Anterior cingulate cortex (tissue), 58 donors: ENCODE data around the gene CPA1.

Experiments used
- DNase-seq, 58 donors: peaks; one replicate each; lab custom pipeline; 2025; lab: John Stamatoyannopoulos, UW

Gene CPA1

DNA sequence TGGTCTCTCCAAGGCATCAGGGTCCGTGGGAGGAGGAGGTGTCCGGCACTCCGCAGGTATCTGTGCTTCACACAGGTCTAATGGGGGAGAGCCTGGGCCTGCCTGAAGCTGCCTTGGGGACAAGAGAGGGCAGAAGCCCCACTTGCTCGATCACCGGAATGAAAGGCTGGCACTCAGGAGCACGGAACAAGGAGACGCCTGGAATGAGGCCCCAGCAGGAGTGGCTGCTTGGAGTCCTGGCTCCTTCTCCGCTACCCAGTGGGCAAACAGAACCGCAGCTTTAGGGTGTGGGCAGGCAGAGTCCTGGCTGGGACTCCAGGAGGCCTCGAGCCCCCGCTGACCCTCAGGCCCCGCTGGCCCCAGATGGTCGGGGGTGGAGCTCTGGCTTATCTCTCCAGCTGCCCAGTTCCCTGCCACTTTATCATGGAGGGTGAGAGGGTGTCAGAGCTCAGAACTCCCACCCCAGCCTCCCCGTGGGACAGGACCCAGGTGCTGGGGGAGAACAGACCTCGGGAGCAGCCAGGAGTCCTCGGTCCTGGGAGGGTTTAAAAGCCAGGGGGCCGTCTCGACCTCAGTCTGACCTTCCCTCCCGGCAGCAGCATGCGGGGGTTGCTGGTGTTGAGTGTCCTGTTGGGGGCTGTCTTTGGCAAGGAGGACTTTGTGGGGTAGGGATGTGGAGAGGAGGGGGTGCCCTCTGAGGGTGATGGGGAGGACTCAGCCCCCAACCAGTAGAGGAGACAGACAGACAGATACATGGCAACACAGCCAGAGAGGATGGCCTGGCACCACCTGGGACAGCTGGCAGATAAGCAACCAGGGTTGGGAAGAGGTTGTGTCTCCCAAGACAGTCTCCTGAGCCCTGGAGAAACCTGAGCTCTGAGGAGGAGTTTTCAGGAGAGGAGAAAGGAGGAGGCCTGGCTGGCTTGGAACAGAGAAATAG lies at the start of gene CPA1:
Gene CPA1, plus strand, starts transcription at position 574 of the 940 bp plus-strand sequence. Its CDS starts 27 bp downstream, at position 601.
- DNase-seq: no peak

DNA sequence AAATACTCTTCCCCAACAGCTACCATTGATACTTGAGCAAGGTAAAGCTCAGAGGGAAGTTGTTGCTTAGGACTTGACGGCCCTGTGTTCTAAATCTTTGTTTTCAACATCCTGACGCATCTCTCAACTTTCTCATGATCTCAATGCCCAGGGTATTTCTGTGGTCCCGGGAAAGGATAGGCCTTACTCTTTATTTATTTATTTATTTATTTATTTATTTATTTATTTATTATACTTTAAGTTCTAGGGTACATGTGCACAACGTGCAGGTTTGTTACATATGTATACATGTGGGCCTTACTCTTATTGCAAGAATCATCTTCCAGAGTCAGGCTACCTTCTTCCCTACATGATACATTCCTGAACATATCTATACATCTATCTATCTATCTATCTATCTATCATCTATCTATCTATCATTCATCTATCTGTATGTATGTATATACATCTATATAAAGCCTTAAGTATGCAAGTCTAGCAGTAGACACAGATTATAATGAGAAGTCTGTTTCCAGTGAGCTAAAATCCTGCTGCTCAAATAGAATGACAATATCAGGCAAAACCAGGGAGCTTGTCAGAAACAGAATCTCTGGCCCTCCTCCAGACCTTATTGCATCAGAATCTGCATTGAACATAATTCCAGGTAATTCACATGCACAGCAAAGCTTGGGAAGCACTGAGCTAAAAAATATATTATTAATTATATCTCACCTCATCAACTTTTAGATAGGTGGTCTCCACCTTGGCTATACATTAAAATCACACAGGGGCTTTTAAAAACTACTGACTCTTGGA lies 47.8 kb upstream of the CPA1 start:
- DNase-seq: no peak

DNA sequence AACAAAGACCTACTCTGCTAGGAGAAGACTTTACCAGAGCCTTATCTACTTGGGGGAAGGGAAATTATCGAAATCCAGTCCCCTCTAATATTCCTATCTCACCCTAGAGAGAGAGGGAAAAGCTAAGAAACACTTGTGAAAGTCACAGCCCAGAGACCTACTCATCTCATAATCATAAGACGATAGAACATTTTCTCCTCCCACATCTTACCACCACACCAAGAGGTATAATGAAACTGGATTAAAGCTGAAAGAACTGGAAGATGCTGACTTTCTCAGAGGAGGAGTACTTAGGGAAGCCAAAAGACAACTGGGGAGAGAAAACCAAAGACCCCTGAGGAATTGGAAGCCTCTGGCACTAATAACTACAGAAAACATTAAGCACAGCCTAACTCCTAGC lies 46.5 kb upstream of the CPA1 start:
- DNase-seq: no peak

DNA sequence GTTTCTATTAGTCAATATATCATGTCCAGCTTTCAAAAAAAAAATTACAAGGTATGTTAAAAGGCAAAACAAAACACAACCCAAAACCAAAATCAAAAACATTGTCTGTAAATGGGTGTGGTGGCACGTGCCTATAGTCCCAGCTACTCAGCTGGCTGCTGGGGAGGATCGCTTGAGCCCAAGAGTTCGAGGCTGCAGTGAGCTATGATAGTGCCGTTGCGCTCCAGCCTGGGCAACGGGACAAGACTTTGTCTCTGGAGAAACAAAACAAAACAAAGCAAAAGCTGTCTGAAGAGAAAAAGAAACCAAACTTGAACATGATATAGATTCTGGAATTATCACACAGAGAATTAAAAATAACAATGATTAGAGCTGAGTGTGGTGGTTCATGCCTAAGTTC lies 46.0 kb upstream of the CPA1 start:
- no peak for DNase-seq

DNA sequence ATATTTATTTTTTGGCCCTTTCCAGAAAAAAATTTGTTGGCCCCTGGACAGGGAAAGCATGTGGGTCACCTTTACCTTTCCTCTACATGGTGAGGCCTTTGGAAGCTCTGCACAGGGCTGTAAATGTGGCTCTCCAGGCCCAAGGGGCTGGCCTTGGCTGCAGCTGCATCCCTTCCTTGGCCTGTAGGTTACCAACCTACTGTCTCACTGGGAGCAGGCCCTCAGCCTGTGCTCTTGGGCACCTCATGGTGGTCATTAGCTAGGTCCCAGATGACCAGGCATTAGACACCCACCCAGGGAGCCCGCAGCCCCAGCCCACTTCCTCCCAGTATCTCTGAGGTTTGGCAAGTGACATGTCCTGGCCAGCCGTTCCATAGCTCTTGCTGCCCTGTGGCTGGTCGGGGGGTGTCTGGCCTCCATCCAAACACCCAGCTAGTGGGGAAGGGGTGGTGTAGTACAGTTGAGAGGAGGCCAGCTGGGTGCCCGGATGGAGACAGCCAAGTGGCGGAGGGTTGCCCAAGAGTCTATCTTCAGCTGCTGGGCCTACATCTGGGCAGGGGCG lies 42.8 kb upstream of the CPA1 start:
- DNase-seq: no peak

DNA sequence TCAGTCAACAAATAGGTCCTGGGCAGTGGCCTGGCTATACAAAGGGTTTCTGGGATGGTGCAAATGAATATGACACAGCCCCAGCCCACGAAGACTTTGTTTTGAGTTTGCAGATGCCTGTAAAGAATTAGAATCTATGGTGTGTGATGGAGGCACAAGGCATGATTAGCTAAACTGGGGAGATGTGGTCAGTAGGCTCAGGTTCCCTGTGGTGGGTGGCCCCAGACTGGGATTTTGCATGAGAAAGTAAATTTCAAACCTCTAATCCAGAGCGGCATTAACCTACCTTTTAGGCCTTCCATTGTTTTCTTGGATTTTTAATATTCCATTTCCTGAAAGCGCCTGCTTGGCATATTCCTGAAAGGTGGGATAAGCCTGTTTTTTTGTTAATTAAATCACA lies 42.1 kb upstream of the CPA1 start:
- DNase-seq: no peak

DNA sequence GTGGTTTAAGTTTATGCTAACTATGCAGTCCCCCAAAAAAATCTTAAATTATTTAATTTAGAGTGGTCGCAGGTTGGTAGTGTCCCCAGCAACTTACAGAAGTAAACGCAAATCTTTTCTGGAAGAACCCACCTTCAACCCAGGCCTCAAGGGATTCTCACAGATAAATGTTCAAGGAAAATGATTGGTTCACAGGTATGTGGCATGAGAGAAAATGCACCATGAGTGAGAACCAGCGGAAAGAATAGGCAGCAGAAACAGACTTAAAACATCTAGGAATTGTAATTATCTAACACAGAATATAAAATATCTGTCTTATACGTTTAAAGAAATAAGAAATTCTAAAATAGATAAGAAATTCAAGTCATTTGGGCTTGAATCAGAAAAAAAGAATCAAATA lies 38.4 kb upstream of the CPA1 start:
- DNase-seq: no peak

DNA sequence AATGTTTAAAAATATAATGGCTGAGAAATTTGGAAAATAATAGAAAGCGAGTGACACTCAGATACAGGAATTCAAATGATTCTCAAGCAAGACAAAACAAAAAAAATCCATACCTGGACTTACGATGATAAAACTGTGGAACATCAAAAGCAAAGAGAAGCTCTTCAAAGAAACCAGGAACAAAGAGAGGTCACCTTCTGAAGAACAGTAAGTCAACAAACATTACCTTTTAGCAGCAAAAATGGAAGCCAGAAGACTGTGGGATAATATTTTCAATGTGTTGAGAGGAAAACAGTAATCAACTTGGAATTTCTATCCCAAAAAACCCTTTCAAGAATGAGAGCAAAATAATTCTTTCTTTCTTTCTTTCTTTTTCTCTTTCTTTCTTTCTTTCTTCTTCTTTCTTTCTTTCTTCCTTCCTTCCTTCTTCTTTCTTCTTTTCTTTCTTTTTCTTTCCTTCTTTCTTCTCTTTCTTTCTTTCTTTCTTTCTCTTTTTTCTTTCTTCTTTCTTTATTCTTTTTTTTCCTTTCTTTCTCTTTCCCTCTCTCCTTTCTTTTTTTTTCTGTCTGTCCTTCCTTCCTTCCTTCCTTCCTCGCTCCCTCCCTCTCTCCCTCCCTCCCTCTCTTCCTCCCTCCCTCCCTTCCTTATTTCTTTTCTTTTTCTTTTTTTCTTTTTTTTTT lies 37.5 kb upstream of the CPA1 start:
- DNase-seq: no peak

DNA sequence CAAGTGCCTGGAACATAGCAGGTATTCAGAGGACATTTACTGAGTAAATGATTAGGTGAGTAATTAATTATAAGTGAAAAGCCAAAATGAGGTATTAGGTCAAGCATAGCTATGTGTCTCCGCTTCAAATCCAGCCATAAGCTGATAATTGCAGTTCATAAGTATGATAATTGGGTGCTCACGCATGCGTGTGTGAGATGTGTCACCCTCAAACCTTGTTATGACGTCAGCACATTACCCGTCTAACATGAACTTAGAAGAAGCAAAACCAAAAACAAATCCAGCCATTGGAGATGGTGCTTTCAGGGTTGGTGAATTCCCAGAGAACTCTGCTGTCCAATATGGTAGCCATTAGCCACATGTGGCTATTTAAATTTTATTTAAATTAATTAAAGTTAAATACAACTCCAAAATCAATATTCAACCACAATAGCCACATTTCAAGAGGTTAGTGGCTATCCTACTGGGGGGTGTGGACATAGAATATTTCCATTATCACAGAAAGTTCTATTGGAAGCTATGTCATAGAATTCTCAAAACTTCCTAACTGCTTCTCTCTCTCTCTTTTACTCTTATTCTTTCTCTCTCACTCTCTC lies 35.9 kb upstream of the CPA1 start, which contains the start of gene CPA5:
Gene CPA5, plus strand, starts transcription at position 546 of the 596 bp plus-strand sequence. CDS start 1,670 bp downstream, outside the sequence.
- DNase-seq: no peak

DNA sequence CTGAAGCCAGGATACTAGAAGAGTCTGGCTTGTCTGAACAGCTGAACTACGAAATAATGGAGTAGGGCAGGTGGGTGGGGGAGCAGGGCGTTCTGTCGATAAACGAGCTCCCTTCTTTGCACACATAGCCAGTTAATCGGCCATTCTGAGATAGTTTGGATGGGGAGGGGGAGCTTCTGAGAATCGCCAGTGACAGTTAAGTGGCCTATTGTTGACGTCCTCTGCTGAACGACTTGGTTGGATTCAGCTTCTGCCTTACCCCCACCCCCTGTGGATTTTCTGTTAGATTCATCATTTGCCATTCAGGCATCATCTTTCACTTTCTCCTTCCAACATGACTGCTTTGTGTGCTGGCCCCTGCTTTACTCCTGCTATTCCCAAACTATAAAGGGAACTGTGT lies 35.2 kb upstream of the CPA1 start:
- no peak for DNase-seq

DNA sequence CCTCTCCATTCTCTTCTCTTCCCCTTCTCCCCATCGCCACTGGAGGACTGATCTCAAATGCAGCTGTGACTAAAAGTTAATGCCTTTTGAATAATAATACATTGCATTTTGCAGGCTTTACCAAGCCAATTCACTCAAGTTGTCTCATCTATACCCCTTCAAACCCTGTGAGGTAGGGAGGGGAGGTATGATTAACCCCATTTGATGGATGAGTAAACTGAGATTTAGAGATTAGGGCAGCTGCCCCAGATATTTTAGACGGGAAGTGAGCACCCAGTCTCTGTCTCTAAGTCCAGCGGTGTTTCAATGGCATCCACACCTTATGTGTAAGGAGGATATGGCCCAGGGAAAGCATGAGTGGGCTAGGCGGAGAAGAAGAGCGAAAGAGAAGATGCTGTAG lies 34.6 kb upstream of the CPA1 start:
- DNase-seq: no peak

DNA sequence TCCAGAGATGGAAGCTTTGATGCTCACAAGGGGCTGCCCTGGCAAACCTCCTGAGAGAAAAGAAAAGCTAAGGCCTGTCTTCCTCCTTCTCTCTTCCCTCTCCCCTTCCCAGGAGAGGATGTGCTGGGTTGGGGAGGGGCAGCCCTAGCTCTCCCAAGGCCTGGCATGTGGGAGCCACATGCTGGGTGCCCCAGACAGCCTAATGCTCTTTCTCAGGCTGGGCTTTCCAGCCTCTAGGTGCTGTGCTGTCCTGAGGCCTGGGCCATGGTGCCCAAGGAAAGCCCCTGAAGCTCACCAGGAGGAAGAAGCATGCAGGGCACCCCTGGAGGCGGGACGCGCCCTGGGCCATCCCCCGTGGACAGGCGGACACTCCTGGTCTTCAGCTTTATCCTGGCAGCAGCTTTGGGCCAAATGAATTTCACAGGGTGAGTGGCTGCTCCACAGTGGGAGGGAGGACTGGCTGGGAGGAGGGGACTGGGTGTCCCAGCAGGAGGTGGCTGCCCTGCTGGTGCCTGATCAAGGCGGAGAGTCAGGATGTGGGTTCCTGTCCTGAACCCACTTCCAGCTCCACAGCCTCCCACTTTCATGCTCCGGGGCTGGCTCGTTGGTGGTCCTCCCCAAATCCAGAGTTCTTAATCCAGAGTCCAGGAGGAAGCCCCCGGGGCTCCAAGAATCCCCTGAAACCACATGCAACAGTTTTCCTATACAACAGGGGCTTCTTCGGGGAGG lies 34.0 kb upstream of the CPA1 start:
- DNase-seq: no peak

DNA sequence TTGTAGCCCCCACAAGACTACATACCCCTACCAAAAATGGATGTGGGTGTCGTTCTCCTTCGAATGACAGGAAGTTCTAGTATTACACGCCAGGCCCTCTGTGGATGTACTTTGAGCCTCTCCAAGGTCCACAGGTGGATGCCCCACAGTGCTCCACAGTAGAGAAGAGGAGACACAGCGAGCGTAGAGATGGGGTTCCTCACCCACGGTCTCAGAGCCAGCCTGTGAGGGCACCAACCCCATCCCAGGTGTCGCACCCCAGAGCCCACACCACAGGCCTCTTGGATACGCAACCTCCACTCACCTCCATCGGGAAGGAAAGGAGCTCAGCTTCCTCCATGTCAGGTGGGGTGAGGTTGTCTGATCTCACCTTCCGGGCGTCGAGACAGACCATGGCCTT lies 33.4 kb upstream of the CPA1 start:
- DNase-seq: no peak

DNA sequence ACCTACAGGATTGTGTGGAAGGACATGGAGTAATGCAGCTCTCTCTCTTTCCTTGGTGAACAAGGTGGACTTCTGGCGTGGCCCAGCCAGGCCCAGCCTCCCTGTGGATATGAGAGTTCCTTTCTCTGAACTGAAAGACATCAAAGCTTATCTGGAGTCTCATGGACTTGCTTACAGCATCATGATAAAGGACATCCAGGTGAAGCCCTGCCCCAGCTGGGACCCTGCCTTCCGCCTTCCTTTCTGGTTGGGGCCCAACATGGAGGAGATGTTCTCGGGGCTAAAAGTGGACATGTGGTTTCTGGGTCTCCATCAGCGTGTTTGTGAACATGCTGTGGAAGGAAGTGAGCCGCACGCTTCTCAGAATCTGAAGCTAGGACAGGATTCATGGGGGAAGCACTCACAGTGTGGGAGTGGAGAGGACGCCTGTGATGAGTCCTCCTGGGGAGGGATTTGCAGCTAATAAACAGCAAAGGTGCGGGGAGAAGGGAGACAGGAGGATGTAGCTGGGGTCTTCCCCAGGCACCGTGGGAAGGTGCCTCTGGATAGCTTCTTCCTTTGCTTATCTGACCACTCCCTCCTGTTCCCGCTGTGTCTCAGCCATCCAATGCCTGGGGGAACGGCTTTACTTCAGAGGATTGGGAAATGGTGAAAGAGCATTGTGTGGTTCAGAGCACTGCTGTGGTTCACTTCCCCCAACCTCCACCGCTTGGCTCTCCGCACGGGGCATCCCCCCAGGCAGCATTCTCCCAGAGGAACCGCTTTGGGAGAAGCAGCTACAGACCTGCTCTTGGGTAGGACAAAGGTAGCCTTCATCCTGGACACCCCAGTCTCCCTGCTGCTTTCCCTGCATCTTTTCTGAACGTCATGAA lies 30.1 kb upstream of the CPA1 start:
- DNase-seq: no peak

DNA sequence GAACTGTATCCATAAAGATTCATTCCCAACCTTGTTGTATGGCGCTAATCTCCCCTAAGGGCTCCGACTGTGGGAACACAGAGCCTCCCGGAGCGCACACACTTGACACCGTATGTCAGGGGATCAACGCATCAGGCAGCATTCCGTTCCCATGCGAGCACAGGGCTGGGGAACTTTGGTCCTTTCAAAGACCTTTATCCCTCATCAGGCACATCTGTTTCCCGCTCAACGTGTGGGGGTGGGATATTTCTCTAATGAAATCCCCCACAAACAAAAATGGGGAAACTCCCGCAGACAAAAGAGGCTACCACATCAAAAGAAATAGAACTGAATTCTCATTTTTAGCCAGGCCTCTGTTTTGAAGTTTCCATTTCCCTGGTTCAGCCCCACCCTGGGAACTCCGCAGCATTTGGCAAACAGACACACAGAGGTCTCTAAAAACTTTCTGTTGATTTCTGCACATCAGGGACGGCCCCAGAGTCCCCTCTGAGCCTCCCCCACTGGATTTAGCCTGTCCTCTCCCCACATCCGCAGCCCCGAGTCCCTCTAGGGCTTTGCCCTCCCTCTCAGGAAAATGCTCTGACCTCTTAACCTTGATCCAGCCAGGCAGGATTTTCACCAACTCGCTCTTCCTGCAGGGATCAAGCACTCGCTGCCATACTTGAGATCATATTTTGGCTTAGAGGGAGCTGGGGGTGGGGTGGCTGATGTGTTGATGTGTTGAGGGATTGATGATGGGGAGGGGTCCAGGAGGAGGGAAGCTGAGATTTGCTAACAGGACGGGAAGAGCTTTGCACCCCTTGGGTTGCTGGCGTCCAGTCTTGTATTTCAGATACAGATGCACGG lies 29.1 kb upstream of the CPA1 start:
- DNase-seq: no peak

DNA sequence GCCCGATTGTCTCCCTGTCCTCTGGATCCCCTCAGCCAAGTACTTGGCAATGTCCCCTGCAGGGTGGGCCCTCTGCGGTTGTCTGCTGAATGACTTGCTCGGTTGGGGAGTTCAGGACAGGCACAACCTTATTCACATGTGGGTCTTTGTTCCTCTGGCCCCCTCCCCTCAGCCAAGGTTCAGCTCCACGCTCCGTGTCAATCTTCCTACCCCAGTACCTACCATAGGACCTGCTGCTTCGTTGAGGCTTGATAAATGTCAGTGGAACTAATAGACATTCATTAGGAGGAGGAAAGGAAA lies 28.6 kb upstream of the CPA1 start:
- no peak for DNase-seq

DNA sequence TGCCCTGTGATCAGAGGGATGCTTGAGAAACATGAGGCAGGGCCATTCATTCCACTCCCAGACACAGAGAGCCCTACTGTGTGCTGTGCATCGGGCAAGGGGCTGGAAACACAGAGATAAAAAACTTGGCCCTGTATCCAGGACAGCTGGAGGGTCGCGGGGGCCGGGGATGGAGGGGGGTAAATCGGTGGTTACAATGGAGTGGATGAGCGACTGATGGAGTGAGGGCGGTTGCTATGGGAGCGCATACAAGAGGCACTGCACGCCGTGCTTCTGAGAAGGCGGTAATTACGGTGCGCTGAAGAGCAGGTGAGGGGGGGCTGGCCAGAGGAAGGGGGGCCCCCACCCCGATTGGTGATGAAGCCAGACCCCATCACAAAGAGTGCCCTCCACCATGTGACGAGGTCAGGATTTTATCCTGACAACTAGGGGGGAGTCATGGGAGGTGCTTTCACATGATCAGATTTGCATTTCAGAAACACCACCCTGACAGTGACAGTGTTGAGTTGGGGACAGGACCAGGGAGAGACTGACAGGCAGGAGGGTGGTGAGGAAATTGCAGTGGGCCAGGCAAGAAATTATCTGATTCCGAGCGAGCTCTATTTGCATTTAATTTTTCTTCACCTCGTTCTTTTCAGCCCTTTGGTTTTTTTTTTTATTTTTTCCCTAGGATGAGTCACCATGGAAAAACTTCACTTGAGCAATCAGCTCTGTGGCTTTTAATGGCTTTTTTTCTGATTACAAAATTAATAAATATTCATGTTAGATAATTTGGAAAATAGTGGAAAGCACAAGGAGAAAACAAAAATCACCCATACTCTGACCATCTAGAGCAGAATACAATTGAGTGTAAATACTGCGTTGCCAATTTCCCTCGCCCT lies 27.9 kb upstream of the CPA1 start:
- DNase-seq: peak in 16 of 58 donors; percentile 12 to 49 (median 22)
